Left ventricle myocardium superior (tissue), 1 donor: ENCODE results near the gene AIRE. TPM values are rescaled to one million over a fixed set of nuclear protein-coding genes. Genes with fewer than 3 reads are reported as not detected.
A peak's percentile ranks its signal among the peaks of the same experiment; 100 is the strongest.
"Not testable (repeated sequence)": the region's sequence is repeated elsewhere in the genome, so short reads cannot be mapped to it uniquely, and the experiment has no call there.

Experiments
- ATAC-seq: fragments of 200-7000 bp; cut with Tn5 transposase; one replicate; pipeline ENCODE4 v1.9.1; 2020; ENCODE audit warnings: mild to moderate bottlenecking, moderate library complexity
- DNase-seq: peaks from one replicate; pipeline ENCODE4 v3.0.0-alpha.2; 2020
- intact Hi-C: fragments of 100-400 bp; cut with micrococcal nuclease; formaldehyde crosslinking; loops from one replicate; pipeline ENCODE4 v1.11.0; 2022
- total RNA-seq: library from RNA; stranded (reverse); fragmentation: NEBNext Ultra II Directional; extraction: Animal tissue kit (Norgen Biotek cat#: 25700); gene quantifications from one replicate; pipeline ENCODE4 v1.2.1, GENCODE V29; 2021
- donor health status: DM: no; HTN: yes; CAD: no; lungs with severe emphysema.

AIRE gene
- total RNA-seq, 1 donor from 2014 or later: not detected

DNA sequence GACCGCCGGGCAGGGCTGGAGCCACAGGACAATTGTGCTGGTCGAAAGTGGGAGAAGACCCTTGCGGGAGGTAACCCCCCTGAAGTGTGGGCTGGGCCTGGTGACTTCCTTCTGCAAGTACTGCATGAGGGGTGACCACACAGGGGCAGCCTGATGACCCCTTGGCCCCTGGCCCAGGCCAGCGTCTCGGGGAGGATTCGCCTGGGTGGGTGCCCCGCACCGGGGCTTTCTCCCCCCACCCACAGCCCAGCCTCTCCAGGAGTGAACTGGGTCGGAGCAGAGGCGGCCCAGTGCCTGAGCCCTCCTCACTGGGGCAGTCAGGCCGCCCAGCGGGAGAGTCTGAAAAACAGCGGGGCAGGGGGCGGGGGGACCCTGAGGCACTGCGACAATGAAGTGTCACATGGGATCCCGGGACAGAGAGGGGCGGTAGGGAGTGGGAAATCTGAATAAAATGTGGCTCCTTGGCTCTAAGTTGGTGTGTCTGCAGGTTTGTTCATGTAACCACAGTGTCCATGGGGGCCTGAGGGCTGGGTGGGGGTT lies 22.4 kb upstream of the AIRE start:
- DNase-seq: no peak
- intact Hi-C loops: no loop called here
- no peak for ATAC-seq

DNA sequence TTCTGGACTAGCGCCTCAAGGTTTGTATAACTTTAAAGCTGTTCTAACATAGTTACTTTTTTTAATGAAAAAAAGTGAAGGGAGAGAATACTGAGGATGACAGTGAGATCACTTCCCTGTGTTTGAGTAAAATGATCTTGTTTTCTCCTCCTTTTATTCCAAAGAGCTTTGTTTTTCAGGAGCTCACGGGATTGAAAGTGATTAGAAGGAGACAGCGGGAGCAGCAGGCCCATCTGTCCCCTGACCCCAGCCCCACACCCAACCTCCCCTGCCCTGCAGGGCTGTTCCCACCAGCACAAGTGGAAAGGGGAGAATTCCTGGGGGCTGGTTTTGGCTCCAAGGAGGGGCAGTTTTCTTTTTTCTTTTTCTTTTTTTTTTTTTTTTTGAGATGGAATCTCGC lies 21.9 kb upstream of the AIRE start:
- DNase-seq (no peak), ATAC-seq (no peak)
- intact Hi-C loops: no loop called here

DNA sequence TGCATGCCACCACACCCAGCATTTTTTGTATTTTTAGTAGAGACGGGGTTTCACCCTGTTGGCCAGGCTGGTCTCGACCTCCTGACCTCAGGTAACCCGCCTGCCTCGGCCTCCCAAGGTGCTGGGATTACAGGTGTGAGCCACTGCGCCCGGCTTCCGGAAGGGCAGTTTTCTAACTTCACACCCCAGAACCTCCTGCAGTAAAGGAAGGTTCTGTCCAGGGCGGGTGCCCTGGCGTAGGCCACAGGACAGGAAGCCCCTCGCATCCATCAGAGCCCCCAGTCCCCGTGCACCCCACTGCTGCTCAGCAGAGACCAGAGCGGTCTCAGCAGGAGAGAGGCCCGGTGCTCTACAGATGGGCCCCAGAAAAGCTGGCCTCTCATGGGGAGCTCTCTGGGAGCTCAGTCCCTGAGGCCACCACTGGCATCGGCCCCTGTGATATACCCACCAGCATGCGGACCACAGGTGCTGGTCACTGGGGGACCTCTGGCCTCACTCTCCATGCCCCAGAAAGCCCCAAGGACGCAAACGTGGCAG lies 19.9 kb upstream of the AIRE start:
- intact Hi-C loops: no loop called here

DNA sequence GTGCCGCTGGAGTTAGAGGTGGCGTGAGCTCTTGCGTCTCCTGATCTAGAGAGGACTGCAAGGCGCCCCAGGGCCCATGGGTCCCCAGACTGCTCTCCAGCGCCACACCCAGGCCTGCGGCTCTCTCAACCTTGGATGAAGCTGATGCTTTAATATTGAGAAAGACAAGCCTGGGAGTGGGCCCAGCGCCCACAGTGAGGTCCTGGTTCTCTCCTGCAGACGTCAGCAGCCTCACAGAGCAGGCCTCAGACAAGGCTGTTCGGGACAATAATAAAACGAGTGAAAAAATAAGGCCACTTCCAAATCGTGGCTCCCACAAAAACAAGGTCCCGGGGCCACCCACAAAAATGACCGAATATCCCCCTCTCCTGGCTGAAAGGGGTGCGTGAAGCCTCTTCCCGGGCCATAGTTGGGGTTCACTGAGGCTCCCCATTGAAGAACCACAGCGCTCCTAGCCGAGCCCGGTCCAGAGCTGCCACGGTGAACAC lies 18.0 kb upstream of the AIRE start:
- ATAC-seq (peak; percentile 48), DNase-seq (peak; percentile 55)
- intact Hi-C loops: no loop called here

More for the DNA sequence above, 19.9 kb upstream of the AIRE start:
- DNase-seq (no peak), ATAC-seq (no peak)

DNA sequence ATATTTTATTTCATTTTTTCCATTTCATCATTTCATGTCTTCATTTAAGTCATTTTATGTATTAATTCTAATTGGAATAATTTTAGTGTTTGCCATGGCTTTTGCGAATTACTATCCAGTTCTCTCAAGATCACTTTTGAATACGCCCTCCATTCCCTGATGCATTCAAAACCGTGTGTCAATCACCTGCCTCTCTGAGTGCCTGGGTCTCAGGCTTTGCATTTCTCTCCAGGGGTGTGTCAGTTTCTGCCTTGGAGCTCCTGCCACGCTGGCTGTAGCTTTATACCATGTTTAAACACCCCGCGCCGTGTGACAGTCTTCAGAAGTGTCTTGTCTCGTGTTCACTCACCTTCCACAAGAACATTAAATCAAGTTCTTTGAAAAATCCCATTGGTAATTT lies 16.6 kb upstream of the AIRE start:
- ATAC-seq (no peak), DNase-seq (no peak)
- intact Hi-C loops: no loop called here

DNA sequence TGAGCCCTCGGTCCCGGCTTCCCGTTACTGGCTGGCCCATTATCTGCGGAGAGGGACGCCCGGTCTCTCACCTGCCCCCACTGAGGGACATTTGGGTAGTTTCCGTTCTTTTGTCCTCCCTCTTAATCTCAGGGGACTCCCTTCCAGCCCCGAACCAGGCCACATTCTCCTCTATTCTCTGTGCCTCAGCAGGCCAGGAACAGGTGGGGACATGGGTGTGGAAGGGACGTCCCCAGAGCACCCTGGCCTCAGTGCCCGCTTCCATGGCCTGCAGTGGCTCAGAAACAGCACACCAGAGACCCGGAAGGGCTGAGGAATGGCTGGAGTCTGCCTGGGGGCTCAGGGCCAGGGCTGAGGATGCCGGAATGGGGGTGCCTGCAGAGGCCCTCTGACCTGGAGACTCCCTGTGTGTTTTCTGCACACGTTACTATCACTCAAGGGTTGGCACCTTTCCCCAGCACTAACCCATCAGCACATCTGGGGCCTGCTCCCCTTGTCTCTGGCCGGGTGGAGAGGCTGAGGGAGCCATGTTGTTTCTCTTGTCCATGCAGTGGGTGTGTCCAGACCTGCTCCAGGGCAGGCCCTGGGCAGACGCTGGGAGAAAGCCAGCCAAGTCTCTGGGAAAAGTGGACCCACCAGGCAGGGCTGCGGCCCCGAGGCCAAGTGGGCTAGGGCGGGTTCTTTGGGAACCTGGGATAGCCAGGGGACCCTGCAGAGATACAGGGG lies 14.0 kb upstream of the AIRE start:
- ATAC-seq (no peak), DNase-seq (no peak)
- intact Hi-C loops: no loop called here

DNA sequence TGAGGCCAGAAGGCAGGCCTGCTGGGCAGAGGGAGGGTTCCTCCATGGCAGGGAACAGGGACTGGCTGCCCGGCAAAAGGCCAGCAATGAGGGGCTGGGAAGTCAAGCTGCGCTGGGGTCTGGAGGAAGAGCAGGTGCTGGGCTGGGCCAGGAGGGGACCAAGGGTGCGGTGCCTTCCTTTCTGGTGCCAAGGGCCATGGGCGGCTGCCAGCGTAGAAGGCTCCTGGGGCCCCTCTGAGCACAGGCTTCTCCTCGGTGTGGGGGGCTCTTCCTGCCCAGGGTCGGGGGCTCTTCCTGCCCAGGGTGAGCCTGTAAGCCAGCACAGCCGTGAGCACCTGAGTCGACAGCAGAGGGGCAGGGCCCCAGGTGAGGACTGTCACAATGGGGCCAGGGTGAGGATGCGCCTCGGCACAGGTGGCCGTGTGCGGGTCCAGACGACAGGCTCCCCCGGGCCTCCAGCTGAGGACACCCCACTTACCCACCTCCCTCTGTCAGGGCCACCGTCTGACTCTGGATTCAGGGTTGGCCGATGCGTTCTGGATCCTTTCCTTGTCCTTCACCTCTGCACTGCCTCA lies 13.3 kb upstream of the AIRE start:
- intact Hi-C loops: no loop called here
- DNase-seq (no peak), ATAC-seq (no peak)

DNA sequence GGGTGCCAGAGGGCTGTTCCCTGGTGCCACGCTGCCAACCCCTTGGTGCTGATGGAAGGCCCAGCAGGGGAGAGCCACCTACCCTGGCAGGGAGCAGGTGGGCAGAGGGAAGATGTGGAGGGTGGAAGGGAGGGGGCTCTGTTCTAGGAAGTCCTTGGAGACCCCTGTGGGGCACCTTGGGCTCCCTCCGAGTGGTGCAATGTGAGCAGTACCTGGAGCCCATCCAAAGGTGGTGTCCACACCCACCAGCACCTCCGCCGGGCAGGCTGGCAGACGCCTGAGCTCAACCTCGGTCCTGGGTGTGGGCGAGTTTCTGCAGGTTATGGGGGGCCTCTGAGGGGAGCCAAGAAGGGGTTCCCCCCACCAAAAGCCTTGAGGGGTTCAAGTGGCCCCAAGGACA lies 12.6 kb upstream of the AIRE start:
- DNase-seq: no peak
- no peak for ATAC-seq
- intact Hi-C loops: no loop called here

DNA sequence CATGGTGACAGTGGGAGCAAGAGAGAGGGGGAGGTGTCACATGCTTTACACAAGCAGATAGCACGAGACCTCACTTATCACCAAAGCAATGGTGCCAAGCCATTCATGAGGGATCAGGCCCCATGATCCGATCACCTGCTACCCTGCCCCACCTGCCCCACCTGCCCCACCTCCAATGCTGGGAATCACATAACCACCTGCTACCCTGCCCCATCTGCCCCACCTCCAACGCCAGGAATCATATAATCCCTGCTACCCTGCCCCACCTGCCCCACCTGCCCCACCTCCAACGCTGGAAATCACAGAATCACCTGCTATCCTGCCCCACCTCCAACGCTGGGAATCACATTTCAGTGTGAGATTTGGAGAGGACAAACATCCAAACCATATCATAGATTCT lies 10.6 kb upstream of the AIRE start:
- ATAC-seq: no peak
- no peak for DNase-seq
- intact Hi-C loops: no loop called here

DNA sequence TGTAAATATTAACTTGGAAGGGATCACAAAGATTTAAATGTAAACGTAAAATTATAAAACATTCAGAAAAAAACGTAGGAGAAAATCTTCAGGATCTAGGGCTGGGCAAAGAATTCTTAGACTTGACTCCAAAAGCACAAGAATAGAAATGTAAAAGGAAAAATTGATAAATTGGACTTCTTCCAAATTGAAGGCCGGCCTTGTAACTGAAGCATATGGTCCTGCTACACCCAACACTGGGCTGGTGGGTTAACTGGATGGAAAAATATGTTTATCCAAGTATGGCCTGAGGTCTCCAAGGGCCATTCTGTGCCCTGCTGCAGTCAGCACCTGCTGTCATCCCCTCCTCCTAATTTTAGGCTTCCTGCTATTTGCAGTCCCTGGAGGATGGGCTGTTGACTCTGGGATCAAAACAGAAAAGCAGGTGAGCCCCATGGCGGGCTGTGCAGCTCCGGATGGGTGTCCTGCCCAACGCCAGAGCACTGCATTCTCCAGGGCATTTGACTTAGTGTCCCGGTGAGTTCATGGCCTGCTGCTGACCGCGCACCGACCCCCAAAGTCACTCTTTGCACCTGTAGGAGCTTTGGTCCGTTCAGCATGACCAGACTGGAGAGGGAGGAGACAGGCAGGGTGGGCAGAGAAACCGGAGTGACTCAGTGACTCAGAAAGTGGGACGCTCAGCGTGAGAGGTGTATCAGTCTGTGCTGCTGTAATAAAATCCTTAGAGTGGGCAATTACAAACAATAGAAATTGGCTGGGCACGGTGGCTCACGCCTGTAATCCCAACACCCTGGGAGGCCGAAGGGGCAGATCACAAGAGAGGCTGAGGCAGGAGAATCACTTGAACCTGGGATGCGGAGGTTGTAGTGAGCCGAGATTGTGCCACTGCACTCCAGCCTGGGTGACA lies 6.1 kb upstream of the AIRE start:
- DNase-seq (no peak), ATAC-seq (no peak)
- intact Hi-C loops: no loop called here

DNA sequence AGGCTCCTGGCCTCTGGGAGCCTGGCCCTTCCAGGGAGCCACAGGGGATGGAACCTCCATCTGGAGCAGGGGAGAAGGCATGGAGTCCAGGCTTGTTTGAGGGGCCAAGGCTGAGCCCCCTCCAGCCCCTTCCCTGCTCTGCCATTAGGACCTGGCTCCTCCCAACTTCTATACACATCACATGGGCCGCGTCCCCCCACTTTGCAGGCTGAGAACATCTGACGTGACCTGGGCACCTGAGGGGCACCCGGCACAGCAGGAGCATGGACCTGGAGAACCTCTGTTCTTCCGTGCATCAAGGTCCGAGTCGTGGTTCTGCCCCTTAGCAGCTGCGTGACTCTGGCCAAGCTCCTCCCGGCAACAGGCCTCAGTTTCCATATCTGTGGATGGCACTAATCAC lies 3.9 kb upstream of the AIRE start:
- intact Hi-C loops: no loop called here
- DNase-seq (no peak), ATAC-seq (no peak)

DNA sequence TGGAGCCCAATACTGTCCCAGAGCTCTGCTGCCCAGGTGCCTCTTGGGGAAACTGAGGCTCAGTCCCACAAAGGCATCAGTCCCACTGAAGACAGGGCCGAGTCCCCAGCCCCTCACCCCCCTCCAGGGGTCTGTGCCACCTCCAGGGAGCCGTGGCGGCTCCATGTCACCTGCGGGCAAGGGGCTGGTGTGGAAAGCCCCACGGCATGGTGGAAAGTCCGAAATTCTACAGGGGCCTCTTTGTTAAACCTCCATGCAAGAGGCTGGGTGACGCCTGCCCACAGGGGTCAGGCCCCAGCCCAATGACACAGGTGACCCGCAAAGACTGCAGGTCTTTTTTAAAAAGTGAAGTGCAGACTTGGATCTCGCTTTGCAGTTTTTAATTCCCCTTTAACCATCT lies 3.3 kb upstream of the AIRE start:
- DNase-seq (no peak), ATAC-seq (no peak)
- intact Hi-C loops: no loop called here

DNA sequence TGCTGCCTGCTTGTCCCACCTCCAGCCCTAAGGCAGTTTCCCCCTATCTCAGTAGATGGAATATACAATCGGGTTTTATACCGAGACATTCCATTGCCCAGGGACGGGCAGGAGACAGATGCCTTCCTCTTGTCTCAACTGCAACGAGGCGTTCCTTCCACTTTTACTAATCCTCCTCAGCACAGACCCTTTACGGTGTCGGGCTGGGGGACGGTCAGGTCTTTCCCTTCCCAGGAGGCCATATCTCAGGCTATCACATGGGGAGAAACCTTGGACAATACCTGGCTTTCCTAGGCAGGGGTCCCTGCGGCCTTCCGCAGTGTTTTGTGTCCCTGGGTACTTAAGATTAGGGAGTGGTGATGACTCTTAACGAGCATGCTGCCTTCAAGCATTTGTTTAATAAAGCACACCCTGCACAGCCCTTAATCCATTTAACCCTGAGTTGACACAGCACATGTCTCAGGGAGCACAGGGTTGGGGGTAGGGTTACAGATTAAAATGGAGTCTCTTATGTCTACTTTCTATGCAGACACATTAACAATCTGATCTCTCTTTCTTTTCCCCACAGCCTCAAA lies 2.4 kb upstream of the AIRE start:
- intact Hi-C loops, ATAC-seq, DNase-seq: not testable (repeated sequence)

DNA sequence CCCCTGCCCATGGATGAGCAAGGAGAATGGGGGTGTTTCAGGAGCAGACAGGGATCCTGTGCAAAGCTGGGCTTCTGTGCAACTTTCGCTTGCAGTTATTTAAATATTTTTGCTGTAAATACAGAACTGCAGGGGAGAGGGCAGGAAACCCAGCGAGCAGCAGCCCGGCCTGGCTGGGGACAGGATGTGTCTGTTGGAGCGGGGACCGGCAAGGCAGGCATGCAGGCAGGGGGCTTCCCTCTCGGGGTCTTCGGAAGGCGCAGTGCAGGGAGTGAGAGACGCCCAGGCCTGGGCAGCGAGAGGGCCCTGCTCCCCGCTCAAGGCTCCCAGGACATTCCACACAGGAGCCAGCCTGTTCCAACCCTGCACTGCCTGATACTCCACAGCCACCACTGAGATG lies 1.7 kb upstream of the AIRE start:
- ATAC-seq (no peak), DNase-seq (no peak)
- intact Hi-C loops: no loop called here

DNA sequence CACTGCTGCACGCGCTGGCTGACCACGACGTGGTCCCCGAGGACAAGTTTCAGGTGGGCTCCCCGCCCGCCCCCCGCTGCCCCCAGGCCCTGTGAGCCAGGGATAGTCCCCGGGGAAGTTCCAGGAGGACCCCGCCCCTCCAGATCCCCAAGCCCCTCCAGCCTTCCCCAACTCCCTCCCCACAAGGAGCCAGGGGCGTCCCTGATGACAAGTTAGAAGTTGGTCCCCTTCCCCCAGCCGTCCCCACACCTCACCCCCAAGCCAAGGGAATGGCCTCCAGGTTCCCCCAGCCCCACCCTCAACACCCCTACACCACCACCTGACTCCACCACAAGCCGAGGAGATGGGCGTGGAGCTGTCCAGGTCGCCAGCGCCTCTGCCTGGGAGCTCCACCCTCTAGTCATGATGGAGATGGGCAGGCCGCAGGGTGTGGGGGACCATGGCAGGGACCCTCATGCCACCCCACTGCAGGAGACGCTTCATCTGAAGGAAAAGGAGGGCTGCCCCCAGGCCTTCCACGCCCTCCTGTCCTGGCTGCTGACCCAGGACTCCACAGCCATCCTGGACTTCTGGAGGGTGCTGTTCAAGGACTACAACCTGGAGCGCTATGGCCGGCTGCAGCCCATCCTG lies 525 bp downstream of the AIRE start:
- ATAC-seq (no peak), DNase-seq (peak; percentile 25)
- intact Hi-C loops: no loop called here

DNA sequence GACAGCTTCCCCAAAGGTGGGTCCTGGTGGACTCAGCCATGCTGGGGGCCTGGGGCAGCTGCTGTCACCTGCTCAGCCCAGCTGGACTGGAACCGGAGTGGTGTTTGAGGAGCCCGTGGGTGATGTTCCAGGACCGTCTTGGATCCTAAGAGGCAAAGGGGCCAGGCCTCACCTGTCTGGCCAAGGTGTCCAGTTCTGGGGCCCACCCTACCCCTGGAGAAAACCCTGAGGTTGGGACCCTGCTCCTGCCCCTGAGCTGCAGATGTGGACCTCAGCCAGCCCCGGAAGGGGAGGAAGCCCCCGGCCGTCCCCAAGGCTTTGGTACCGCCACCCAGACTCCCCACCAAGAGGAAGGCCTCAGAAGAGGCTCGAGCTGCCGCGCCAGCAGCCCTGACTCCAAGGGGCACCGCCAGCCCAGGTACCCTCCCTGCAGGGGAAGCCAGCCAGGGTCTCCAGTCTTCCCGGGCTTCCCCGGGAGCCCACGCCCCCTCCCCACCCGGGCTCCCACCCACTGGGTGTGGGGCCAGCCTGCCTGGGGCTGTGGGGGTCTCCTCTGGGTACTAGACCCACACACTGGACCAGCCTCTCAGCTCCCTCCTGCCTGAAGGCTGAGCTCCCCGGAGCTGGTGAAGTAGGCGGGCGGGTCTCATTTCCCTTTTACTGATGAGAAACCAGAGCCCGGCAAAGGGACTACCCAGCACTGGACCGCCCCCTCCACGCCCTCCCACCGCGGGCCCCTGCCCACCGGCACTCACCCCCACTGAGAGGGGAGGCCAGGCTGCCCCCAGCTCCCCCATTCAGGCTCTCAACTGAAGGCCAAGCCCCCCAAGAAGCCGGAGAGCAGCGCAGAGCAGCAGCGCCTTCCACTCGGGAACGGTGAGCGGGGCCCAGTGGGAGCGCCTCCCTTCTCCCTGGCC lies 1.3 kb downstream of the AIRE start:
- intact Hi-C loops: no loop called here
- DNase-seq (peak; percentile 21), ATAC-seq (no peak)

DNA sequence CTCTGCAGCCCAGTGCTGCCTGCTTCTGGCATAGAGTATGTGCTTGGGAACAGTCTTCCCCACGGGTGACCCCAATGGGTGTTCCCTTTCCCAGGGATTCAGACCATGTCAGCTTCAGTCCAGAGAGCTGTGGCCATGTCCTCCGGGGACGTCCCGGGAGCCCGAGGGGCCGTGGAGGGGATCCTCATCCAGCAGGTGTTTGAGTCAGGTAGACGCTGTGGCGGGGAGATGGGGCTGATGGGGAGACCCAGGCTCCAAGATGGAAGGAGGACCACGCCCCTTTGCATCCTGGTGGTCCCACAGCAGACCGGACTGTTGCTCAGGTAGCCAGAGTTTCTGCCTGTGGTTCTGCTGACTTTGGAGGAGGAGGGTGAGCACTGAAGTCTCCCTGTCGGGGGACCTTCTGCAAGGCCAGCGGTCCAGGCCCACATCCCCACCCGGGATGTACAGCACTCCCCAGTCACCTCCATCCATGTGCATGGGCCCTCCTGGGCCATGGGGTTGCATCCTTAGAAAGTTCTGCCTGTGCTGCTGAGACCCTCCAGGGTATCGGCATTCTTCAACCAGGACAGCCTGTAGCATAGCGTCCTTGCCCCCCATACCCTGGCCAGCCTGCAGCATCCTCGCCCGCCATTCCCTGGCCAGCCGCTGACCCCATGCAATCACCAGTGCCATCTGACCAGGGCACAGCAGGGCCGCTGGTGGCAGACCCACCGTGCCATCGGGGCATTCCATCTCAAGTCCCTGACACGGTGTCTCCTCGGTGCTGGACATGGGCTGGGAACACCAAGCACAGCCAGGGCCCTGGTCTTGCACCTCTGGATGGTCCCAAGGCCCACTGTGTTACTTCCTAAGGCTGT lies 2.8 kb downstream of the AIRE start:
- DNase-seq (no peak), ATAC-seq (no peak)
- intact Hi-C loops: no loop called here
